Endodermal cell (in vitro differentiated cells): ENCODE data around the gene SZT2. TPM values are rescaled to one million over a fixed set of nuclear protein-coding genes. Genes with fewer than 3 reads are reported as not detected.
"Not testable (repeated sequence)": the region's sequence is repeated elsewhere in the genome, so short reads cannot be mapped to it uniquely, and the experiment has no call there.

ENCODE experiments used
- DNase-seq: peaks from one replicate; pipeline ENCODE4 v3.0.0-alpha.2; 2017
- H3K27ac ChIP-seq: 2 replicates; pipeline ENCODE4 v1.5.1; 2013; ENCODE audit warnings: mild to moderate bottlenecking, low read depth, low read length, moderate library complexity
- H3K27me3 ChIP-seq: 2 replicates; pipeline ENCODE4 v1.6.1; 2013; ENCODE audit warnings: mild to moderate bottlenecking, low read length, moderate library complexity; ENCODE audit not compliant: insufficient read depth, control insufficient read depth, poor library complexity, severe bottlenecking
- H3K36me3 ChIP-seq: 2 replicates; pipeline ENCODE4 v1.7.0; 2013; ENCODE audit warnings: mild to moderate bottlenecking, low read length, moderate library complexity; ENCODE audit not compliant: control insufficient read depth, insufficient read depth
- H3K4me1 ChIP-seq: one replicate; pipeline ENCODE4 v1.7.0; 2013; ENCODE audit warnings: low read length; ENCODE audit not compliant: control insufficient read depth, insufficient read depth
- H3K4me3 ChIP-seq: 2 replicates; pipeline ENCODE4 v1.5.1; 2013; ENCODE audit warnings: mild to moderate bottlenecking, low read length, moderate library complexity
- H3K9ac ChIP-seq: 2 replicates; pipeline ENCODE4 v1.6.1; 2013; ENCODE audit warnings: mild to moderate bottlenecking, low read length, moderate library complexity; ENCODE audit not compliant: poor library complexity, severe bottlenecking; ENCODE audit errors: extremely low read depth
- H3K9me3 ChIP-seq: 2 replicates; pipeline ENCODE4 v1.6.1; 2013; ENCODE audit warnings: mild to moderate bottlenecking, low read length, moderate library complexity; ENCODE audit not compliant: control insufficient read depth
- H3K27ac Mint-ChIP-seq: 2 replicates; pipeline ENCODE4 v1.8.0; 2020; ENCODE audit warnings: mixed read lengths
- H3K27me3 Mint-ChIP-seq: 2 replicates; pipeline ENCODE4 v1.8.0; 2021; ENCODE audit warnings: mild to moderate bottlenecking, mixed read lengths; ENCODE audit not compliant: insufficient read depth
- H3K36me3 Mint-ChIP-seq: 2 replicates; pipeline ENCODE4 v1.8.0; 2020; ENCODE audit warnings: low read depth, mixed read lengths
- H3K4me1 Mint-ChIP-seq: 2 replicates; pipeline ENCODE4 v1.8.0; 2020; ENCODE audit warnings: mixed read lengths
- H3K4me3 Mint-ChIP-seq: 2 replicates; pipeline ENCODE4 v1.8.0; 2020; ENCODE audit warnings: mild to moderate bottlenecking, moderate library complexity, mixed read lengths
- H3K9me3 Mint-ChIP-seq: 2 replicates; pipeline ENCODE4 v1.8.0; 2020; ENCODE audit warnings: mild to moderate bottlenecking, mixed read lengths
- WGBS, 2 experiments: methylation state at CpG; one replicate each; pipeline versions ENCODE4 v1.1.5 to v1.1.7; 2013; ENCODE audit warnings: missing lambda C conversion rate in 2 of 2, mixed read lengths in 1 of 2; ENCODE audit not compliant: insufficient coverage in 1 of 2, insufficient read length in 1 of 2; 5-methylcytosine and 5-hydroxymethylcytosine counted together
- total RNA-seq, 2 donors: library from RNA; stranded (reverse); fragmentation: NEBNext Ultra II Directional in 1 of 2; extraction: Animal tissue kit (Norgen Biotek cat#: 25700) in 1 of 2; gene quantifications; 2 replicates in 1 of 2; 3 replicates in 1 of 2; pipeline ENCODE4 v1.2.1, GENCODE V29; 2021
- TF ChIP-seq, protein P1 (sequence below): fragments of 200-600 bp; sonication (generic); conservative IDR thresholded peaks from 2 replicates; pipeline ENCODE4 v1.5.0; 2021; ENCODE audit warnings: antibody characterized with exemption, mild to moderate bottlenecking

SZT2 gene
- total RNA-seq, 2 donors from 2014 or later: 55.6 to 59.7 TPM

DNA sequence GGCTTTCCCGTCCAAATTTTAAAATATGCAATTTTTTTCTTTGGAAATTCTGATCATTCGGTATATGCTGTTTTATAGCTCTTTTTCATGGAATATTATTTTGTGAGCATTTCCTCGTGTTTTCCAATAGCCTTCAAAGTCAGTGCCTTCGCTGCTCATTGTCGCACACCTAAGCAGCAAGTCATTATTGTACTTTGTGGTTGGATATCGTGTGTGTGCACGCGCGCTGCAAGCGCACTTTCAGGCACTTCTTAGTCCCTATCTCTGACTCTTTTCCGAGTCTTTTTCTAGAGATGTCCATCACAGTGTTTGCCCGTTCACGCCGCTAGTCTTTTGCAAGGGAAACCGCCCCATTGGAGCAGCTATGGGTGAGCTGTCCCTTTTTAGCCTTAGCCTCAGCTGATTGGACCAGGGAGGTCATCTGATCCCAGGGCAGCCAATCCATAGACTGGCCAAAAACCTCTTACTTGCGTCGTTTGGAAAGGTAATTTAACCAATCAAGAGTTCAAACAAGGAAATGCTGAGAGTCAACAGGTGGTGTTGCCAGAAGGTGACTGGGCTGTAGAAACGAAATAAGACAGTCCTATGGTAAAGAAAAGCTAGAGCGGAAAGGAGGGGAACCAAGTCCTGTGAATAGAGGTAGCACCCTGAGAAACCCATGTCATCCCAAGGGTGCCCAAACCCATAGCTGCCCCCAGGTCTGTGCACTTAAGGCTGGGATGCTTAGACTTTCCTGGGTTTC is 64.7 kb downstream of the SZT2 start:
- peaks cover 27% of the 10 kb centered on the region for H3K27me3 Mint-ChIP-seq
- TF ChIP-seq, protein P1, sequence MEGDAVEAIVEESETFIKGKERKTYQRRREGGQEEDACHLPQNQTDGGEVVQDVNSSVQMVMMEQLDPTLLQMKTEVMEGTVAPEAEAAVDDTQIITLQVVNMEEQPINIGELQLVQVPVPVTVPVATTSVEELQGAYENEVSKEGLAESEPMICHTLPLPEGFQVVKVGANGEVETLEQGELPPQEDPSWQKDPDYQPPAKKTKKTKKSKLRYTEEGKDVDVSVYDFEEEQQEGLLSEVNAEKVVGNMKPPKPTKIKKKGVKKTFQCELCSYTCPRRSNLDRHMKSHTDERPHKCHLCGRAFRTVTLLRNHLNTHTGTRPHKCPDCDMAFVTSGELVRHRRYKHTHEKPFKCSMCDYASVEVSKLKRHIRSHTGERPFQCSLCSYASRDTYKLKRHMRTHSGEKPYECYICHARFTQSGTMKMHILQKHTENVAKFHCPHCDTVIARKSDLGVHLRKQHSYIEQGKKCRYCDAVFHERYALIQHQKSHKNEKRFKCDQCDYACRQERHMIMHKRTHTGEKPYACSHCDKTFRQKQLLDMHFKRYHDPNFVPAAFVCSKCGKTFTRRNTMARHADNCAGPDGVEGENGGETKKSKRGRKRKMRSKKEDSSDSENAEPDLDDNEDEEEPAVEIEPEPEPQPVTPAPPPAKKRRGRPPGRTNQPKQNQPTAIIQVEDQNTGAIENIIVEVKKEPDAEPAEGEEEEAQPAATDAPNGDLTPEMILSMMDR: peak; percentile 22
- peaks cover 34% of the 10 kb centered on the region for H3K36me3 Mint-ChIP-seq
- Histone ChIP-seq H3K27ac (no peak overlapping the region), H3K4me1 (no peaks in the 10 kb centered on the region), H3K36me3 (peaks cover 25% of the 10 kb centered on the region), H3K4me3 (peak overlapping the region; percentile 67), H3K9ac (peak overlapping the region; percentile 15), H3K9me3 (no peaks in the 10 kb centered on the region), H3K27me3 (no peaks in the 10 kb centered on the region)
- 72 to 76% methylated on average over 9 to 19 of the region's 19 CpGs for WGBS, 2 experiments
- H3K4me1 Mint-ChIP-seq: peaks cover 26% of the 10 kb centered on the region
- peak overlapping the region; percentile 93 for H3K27ac Mint-ChIP-seq
- H3K4me3 Mint-ChIP-seq: peak overlapping the region; percentile 74
- peak; percentile 93 for DNase-seq
- no peaks in the 10 kb centered on the region for H3K9me3 Mint-ChIP-seq

DNA sequence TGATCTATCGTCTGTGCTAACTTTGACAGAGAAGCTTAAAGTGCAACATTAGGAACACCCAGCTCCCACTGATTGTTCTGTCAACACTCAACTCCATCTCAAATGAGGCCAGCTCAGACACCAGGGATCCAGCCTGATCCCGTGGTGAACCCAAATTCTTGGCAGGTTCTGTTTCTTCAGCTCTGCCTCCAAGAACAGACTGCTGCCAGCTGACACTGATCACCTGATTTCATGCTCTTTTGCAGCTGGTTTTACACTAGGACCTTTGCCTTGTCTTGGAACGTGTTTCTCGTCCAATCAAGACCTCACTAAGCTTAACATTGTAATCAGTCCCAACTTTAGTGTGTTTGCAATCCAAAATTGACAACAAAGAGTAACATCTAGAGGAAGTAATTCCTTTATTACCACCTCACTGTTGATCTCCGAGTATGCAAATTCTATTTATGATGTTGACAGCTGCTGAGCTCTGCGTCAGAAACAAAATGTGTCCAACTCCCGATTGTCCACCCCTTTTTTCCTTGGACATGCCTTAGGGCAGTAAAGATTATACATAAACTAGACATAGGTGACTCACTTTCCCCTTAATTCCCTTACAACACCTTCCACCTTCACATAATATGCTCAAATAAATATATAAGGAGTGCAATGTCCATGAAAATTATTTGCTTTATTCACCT is 65.7 kb downstream of the SZT2 start:
- TF ChIP-seq, protein P1: no peak
- Mint-ChIP-seq H3K4me1 (peaks cover 26% of the 10 kb centered on the region), H3K27ac (no peak overlapping the region), H3K4me3 (peak overlapping the region; percentile 74), H3K27me3 (peaks cover 32% of the 10 kb centered on the region), H3K9me3 (peaks cover 1% of the 10 kb centered on the region), H3K36me3 (peaks cover 25% of the 10 kb centered on the region)
- H3K9ac ChIP-seq: no peak overlapping the region
- no peaks in the 10 kb centered on the region for H3K27me3 ChIP-seq
- peaks cover 17% of the 10 kb centered on the region for H3K36me3 ChIP-seq
- H3K9me3 ChIP-seq: no peaks in the 10 kb centered on the region
- 90 to 94% methylated on average over 6 to 7 of the region's 7 CpGs for WGBS, 2 experiments
- no peaks in the 10 kb centered on the region for H3K4me1 ChIP-seq
- H3K4me3 ChIP-seq: peak overlapping the region; percentile 67
- H3K27ac ChIP-seq: no peak overlapping the region
- DNase-seq: peak; percentile 36

DNA sequence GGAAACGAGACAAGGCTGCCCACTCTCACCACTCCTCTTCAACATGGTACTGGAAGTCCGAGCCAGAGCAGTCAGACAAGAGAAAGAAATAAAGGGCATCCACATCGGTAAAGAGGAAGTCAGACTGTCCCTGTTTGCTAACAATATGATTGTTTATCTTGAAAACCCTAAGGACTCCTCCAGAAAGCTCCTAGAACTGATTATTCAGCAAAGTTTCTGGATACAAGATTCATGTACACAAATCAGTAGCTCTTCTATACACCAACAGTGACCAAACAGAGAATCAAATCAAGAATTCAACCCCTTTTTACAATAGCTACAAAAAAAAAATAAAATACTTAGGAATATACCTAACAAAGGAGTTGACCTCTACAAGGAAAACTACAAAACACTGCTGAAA is 68.7 kb downstream of the SZT2 start:
- H3K27ac Mint-ChIP-seq, H3K9me3 ChIP-seq, H3K36me3 ChIP-seq, H3K4me3 Mint-ChIP-seq, H3K27ac ChIP-seq, H3K4me1 ChIP-seq, H3K36me3 Mint-ChIP-seq, H3K9ac ChIP-seq, H3K27me3 ChIP-seq, DNase-seq, H3K4me3 ChIP-seq: not testable (repeated sequence)
- H3K27me3 Mint-ChIP-seq: peaks cover 33% of the 10 kb centered on the region
- WGBS, 2 experiments: 81 to 87% methylated on average over 3 of the region's 3 CpGs
- H3K9me3 Mint-ChIP-seq: peaks cover 10% of the 10 kb centered on the region
- peaks cover 13% of the 10 kb centered on the region for H3K4me1 Mint-ChIP-seq
